ENCODE results near the gene NRBF2.

GRCh38 chr10:63105225-63106110 is 27.7 kb upstream of the NRBF2 start:
- TF ChIP-seq, protein P1, sequence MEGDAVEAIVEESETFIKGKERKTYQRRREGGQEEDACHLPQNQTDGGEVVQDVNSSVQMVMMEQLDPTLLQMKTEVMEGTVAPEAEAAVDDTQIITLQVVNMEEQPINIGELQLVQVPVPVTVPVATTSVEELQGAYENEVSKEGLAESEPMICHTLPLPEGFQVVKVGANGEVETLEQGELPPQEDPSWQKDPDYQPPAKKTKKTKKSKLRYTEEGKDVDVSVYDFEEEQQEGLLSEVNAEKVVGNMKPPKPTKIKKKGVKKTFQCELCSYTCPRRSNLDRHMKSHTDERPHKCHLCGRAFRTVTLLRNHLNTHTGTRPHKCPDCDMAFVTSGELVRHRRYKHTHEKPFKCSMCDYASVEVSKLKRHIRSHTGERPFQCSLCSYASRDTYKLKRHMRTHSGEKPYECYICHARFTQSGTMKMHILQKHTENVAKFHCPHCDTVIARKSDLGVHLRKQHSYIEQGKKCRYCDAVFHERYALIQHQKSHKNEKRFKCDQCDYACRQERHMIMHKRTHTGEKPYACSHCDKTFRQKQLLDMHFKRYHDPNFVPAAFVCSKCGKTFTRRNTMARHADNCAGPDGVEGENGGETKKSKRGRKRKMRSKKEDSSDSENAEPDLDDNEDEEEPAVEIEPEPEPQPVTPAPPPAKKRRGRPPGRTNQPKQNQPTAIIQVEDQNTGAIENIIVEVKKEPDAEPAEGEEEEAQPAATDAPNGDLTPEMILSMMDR (IDR thresholded peaks at IDR 0.05): no peak
- TF ChIP-seq POLR2A (IDR thresholded peaks at IDR 0.05): no peak
